Brain microvascular endothelial cell (primary cell): ENCODE measurements around the gene PGLYRP4.

Experiments used
- DNase-seq: peaks from one replicate; pipeline ENCODE4 v3.0.0-alpha.2; 2020
- H3K27ac ChIP-seq: fragments of 250-450 bp; sonication (Bioruptor Pico); 2 replicates; pipeline ENCODE4 v1.5.1; 2020; ENCODE audit warnings: mild to moderate bottlenecking, moderate library complexity
- H3K27me3 ChIP-seq: fragments of 250-450 bp; sonication (Bioruptor Pico); replicated peaks from 2 replicates; pipeline ENCODE4 v1.5.1; 2020; ENCODE audit warnings: mild to moderate bottlenecking
- H3K36me3 ChIP-seq: fragments of 250-450 bp; sonication (Bioruptor Pico); replicated peaks from 2 replicates; pipeline ENCODE4 v1.5.1; 2020; ENCODE audit warnings: mild to moderate bottlenecking
- H3K4me3 ChIP-seq: 2 replicates; pipeline ENCODE4 v1.5.1; 2011; ENCODE audit warnings: low read depth, mild to moderate bottlenecking, control low read depth, low read length, moderate library complexity
- CTCF ChIP-seq: IDR thresholded peaks from 2 replicates; pipeline ENCODE4 v1.5.1; 2011; ENCODE audit warnings: low read depth, mild to moderate bottlenecking, moderate library complexity, low read length, control low read depth, inconsistent platforms; ENCODE audit errors: missing control alignments
- in situ Hi-C: cut with HindIII; loops from 2 replicates; pipeline ENCODE4 v1.10.0; 2017; ENCODE audit warnings: low sequenced_read_pairs, low pct_ligation_motif_present

Gene PGLYRP4

GRCh38 chr1:153348511-153349362, at the start of gene PGLYRP4:
TSS of gene PGLYRP4 (minus strand) at chr1:153348841. CDS start at chr1:153347932, 909 bp downstream.
- in situ Hi-C loops = no loop called here
- no peak for TF ChIP-seq CTCF
- Histone ChIP-seq H3K27ac (no peak within 1 kb of the TSS), H3K36me3 (no peaks in the 10 kb centered on the region), H3K4me3 (no peak within 1 kb of the TSS), H3K27me3 (no peaks in the 10 kb centered on the region)
- no peak for DNase-seq

GRCh38 chr1:153397924-153398651, 49.4 kb upstream of the PGLYRP4 start:
- no peaks in the 10 kb centered on the region for H3K36me3 ChIP-seq
- H3K27ac ChIP-seq = no peak overlapping the region
- in situ Hi-C loops = no loop called here
- no peak for DNase-seq
- H3K4me3 ChIP-seq = no peak overlapping the region
- no peaks in the 10 kb centered on the region for H3K27me3 ChIP-seq
- TF ChIP-seq CTCF = no peak

- no peaks in the 10 kb centered on the region for H3K36me3 ChIP-seq
- in situ Hi-C loops = no loop called here
- H3K27me3 ChIP-seq = no peaks in the 10 kb centered on the region
- H3K27ac ChIP-seq = no peak overlapping the region
- DNase-seq = no peak
- H3K4me3 ChIP-seq = no peak overlapping the region
- no peak for TF ChIP-seq CTCF
Measured at GRCh38 chr1:153397051-153397923, 48.6 kb upstream of the PGLYRP4 start.

GRCh38 chr1:153396461-153396860, 47.8 kb upstream of the PGLYRP4 start:
- Histone ChIP-seq H3K27me3 (no peaks in the 10 kb centered on the region), H3K36me3 (no peaks in the 10 kb centered on the region), H3K27ac (no peak overlapping the region), H3K4me3 (no peak overlapping the region)
- in situ Hi-C loops = no loop called here
- no peak for TF ChIP-seq CTCF
- no peak for DNase-seq

- no peak for DNase-seq
- TF ChIP-seq CTCF = no peak
- no peak overlapping the region for H3K4me3 ChIP-seq
- no peak overlapping the region for H3K27ac ChIP-seq
- no peaks in the 10 kb centered on the region for H3K27me3 ChIP-seq
- in situ Hi-C loops = no loop called here
- no peaks in the 10 kb centered on the region for H3K36me3 ChIP-seq
Measured at GRCh38 chr1:153395776-153396175, 47.1 kb upstream of the PGLYRP4 start.
